Stimulated activated CD4-positive, alpha-beta T cell treated with anti-CD3 and anti-CD28 coated beads, Interleukin-12 subunit alpha, Interleukin-12 subunit beta, amount 100 ng/mL, for 48 hours (primary cell): ENCODE results near the gene GSK3A.
A peak's percentile ranks its signal among the peaks of the same experiment; 100 is the strongest.
"Not testable (repeated sequence)": the region's sequence is repeated elsewhere in the genome, so short reads cannot be mapped to it uniquely, and the experiment has no call there.

Source experiments
- DNase-seq, 3 donors: peaks; one replicate each; pipeline ENCODE4 v3.0.0-alpha.2; 2020; ENCODE audit warnings: low read depth in 2 of 3, low spot score in 1 of 3

Gene GSK3A

DNA sequence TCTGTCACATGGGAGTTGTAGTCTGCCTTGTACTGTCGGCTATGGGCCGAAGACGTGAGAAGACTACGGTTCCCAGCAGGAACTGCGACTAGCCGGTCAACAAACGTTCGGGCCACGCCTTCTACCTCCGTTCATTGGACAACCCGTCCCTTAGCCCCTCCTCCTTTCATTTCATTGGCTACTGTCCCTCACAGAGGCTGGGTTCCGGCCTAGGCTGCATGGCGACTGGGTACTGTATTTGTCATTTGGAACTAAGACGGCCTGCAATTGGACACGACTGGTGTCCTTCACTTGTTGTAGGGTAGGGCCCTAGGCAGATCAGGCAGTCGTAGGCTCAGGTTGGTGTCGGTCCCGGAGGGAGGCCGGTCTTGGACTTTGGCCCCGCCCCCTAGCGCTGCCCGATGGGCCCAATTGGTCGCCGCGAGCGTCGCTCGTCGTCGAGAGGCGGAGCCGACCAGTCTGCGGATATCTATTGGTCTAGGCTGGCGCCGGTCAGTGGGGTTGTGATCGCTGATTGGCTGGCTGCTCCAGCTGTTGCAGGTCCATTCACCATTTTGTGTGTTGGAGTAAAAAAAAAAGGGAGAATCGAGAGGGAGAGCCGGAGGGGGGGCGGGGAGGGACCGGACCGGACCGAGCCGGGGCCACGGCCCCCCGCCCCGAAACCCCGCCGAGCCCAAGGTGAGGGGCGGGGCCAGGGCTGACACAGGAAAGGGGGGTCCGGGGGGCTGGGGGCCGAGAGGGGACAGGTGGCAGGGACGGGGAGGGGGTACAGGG, 26.5 kb upstream of the GSK3A start, which contains the start of gene CIC:
CIC (plus strand) TSS at position 549 of the 774 bp plus-strand sequence. CDS start 2,532 bp downstream, outside the sequence.
- DNase-seq, result peak; percentile 98 to 99 (median 99)

DNA sequence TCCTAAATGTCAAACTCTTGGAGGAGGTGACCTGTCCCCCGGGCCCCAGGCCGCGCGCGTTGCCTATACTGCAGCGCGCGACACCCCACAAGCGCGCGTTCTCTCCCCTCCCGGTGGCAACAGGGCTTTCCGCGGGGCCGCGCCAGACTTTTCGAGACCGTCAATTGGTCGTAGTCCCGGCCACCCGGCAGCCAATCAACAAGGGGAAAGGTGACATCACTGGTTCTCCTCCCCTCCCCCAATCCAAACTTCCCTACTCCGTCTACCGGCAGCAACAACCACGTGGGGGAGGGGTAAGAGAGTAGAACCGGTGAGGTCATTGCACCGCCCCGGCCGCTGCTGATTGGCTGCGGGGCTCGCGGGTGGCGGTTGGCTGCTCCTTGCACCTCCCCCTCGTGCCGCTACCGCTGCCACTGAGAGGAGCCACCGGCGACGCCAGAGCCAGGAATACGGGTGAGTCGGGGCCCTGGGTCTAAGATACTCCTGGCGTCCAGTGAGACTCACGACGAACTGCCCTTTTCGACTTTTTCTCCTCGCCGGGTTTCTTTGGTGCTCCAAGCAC, 25.8 kb upstream of the GSK3A start:
- peak; percentile 97 to 99 (median 98) for DNase-seq

DNA sequence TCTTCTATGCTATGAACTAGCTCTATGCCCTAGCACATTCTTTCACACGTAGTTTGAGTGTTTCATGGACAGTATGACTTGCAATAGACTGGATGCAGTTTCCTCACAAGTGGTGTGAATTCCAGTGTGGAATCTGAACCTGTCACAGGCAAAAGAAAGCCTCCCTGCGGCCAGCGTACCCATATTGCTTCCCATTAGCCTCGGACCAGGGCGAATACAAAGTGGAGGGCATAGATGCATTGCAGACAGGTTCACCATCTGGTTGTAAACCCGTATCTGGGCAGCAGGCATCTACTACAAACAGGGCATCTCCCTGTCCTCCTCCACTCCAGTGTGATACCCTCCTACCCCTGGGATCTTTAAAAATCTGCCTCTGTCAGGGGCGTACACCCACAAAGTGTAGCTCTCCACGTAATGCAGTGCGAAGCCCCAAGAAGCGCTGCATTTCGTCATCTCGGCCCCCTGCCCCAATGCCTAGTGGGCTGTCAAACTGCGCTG, 25.3 kb upstream of the GSK3A start:
- DNase-seq, result no peak

DNA sequence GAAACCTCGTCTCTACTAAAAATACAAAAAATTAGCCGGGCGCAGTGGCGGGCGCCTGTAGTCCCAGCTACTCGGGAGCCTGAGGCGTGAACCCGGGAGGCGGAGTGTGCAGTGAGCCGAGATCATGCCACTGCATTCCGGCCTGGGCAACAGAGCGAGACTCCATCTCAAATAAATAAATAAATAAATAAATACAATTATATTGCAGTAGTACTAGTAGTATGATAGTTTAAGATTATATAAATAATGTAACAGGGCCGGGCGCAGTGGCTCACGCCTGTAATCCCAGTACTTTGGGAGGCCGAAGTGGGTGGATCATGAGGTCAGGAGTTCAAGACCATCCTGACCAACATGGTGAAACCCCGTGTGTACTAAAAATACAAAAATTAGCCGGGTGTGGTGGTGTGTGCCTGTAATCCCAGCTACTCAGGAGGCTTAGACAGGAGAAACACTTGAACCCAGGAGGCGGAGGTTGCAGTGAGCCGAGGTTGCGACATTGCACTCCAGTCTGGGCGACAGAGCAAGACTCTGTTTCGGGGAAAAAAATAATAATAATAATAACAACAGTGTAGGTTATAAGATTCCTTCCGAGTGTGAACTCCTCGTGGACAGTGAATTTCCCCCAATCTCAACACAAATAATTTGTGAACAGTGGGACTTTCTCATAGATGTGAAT, 24.7 kb upstream of the GSK3A start:
- DNase-seq, result not testable (repeated sequence)

DNA sequence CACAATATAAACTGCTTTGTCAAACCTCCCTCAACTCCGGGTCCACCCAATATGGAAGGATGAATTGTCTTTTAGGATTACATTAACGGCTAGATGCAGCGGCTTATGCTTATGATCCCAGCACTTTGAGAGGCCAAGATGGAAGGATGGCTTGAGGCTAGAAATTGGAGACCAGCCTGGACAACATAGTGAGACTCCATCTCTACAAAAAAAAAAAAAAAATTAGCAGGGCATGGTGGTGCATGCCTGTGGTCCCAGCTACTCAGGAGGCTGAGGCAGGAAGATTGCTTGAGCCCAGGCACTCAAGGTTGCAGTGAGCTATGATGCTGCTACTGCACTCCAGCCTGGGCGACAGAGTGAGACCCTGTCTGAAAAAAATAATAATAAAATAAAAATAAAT, 23.7 kb upstream of the GSK3A start:
- not testable (repeated sequence) for DNase-seq

DNA sequence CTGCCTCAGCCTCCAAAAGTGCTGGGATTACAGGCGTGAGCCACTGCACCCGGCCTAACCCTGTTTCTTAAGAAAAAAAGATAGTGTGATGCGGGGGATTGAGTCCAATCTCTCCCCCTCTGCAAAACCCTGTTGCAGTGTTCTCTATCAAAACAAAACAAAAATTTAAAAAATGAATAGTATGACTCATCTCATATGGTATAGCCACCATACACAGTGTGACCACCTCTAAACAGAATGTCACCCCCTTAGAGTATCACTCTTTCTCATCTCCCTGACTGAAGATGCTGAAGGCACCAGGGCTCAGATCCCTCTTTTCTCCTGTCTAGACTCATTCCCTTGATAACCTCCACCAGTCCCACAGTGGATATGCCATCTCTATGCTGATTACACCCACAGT, 19.4 kb upstream of the GSK3A start:
- no peak for DNase-seq

DNA sequence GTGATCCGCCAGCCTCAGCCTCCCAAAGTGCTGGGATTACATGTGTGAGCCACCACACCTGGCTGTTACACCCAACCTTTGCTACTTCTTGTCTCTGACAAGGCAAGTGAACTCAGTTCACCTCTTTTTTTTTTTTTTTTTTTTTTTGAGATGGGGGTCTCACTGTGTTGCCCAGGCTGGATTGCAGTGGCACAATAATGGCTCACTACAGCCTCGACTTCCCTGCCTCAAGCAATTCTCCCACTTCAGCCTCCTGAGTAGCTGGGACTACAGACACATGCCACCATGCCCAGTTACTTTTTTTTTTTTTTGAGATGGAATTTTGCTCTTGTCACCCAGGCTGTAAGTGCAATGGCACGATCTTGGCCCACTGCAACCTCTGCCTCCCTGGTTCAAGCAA, 15.4 kb upstream of the GSK3A start:
- not testable (repeated sequence) for DNase-seq

DNA sequence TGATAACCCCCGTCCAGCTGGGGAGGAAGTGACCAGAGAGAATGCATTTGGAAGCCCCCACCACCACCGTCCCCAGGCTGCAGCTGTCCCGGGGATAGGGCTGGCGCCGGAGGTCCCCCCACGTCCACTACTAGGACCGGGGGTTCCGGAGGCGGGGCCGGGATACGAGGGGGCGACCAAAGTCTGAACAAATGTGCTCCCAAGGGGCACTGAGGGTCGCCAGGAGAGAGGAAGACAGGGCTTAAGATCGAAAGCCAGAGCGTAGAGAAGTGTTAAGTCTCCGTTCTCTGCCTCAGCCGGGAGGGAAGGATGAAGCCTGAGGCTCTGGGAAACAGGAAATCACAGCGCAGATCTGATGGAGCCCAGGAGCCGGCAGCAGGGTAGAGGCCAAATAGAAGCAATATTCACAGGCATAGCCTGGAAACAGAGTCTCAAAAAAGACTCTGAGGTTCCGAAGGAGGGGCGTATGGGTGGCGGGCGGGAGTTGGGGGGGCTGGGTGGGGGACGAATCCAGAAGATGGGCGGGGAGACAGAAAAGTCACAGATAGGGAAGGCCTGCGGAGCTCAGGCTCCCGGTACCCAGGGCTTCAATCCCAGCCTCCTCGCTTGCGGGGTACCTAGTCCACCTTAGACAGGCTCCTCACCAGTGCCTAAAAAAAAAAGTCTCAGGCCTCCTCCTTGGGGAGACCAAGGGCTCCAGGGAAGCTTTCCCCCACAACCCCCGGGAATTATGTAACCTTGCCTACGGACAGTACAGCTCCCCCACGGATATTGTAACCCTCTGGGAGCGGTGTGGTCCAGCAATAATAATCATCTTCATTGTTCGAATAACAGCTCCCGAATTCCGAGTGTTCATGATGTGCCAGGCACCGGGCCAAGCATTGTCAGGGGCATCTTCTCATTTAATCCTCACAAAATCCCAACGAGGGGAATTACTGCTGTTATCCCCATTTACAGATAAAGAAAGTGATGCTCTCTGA, 13.7 kb upstream of the GSK3A start:
- no peak for DNase-seq

DNA sequence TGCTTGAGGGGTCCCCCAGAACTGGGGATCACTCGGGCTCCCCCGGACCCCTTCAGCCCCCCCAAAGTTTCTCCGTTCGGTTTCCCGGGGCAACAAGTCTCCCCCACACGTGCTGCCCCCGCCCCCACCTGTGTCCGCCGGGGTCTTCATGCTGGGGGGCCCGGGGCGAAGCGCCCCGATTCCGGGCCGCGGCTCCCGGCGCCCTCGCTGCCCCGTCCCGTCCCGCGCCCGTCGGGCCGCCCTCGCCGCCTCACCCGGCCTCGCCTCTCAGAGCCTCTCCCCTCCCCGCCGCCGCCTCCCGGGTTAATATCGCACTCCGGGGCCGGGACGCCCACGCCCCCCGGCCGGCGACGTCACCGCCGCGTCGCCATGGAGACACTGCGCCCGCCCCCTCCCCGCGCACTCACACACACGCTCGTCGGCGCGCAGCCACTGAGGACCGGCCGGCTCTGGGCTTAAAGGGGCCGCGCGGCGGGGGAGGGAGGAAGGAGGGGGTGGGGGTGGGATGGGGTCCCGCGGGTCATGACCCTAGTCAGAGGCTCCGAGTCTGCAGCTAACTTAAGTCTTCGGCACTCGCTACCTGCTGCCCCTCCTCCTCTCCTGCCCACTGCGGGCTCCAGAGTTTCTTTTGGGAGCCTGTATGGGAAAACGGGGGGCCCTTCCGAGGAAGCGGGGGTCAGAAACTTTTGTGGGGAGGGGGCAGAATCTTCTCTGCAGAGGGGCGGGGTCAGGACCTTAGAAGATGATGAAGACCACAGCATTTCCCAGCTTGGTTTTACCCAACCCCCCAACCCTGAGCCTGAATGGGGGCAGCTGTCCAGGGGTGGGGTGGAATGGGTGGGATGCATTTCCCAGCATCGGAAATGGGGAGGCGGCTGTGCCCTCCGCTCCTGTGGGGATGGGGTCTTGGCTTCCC, 12.7 kb upstream of the GSK3A start, which contains the start of gene ERF:
ERF (minus strand) TSS at position 279 of the 916 bp plus-strand sequence; CDS start at position 150, 129 bp downstream.
- DNase-seq, result peak; percentile 88 to 91 (median 91)

DNA sequence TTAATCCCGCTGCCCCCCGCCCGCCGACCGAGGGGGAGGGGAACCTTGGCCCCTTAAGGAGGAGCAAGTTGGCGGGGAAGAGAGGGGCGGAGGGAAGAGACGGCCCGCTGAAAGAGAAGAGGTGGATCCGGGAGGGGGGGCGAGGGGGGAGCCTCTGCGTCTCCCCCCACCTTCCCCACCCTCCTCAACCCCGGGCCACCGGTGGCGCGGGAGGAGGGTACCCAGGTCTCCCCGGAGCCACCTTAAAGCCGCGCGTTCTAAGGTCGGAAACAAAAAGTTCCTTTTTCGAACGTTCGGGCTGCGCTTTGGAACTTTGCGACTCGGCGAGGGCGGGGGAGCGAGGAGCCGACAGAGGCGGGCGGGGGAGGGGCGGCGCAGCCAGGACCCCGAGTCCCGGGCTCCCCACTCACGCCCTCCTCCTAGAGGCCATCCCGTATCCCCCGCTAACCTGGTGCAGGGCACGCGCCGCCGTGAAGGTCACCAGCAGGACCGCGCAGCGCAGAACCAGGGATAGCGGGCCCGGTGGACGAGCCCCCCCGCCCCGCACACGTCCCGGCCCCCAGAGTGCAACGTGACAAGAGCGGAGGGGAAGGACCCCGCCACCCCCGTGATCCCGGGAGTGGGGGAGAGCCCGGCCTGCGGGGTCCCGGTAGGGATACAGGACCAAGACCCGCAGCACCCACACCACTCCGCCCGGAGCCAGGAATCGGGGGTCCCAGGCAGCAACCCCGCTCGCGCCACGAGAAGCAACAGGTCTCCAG, 11.9 kb upstream of the GSK3A start:
- DNase-seq, result peak in 2 of 3 donors; percentile 65 to 67

DNA sequence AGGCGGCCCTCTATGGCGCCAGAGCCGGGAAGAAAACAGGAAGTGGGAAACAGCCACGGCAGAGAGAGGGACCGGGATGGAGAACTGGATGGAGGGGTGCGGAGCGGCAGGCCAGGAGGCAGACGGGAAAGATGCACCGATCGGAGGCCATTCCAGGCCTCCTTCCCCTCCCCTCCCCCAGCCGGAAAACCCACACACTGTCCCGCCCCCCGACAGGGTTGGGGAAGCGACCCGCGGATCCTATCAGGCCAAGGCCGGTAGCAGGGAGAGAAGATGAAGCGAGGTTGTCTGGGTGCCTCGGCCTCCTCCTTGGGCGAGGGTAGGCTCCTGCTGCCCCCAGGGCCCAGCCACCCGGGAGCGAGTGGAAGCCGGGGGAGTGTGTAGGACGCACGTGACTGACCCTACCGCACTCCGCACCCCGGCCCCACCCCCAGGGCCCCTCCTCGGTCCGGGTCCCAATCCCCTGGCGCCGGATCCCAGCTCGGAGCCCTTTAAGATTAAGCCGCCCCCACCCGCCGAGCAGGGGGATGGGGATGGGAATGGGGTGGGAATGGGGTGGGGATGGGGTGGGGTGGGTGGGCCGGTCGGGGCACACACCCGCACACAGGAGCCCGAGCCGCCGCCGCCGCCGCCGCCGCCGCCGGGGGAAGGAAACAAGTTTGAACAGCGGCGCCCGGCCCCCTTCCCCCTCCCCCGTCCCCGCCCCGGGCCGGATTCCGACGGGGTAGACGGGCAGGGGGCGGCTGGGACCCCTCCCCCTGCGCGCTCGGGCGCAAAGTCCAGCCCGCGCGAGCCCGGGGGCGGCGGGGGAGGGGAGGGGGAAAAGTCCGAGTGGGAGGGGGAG, 11.1 kb upstream of the GSK3A start:
- peak in 2 of 3 donors; percentile 42 to 62 for DNase-seq

DNA sequence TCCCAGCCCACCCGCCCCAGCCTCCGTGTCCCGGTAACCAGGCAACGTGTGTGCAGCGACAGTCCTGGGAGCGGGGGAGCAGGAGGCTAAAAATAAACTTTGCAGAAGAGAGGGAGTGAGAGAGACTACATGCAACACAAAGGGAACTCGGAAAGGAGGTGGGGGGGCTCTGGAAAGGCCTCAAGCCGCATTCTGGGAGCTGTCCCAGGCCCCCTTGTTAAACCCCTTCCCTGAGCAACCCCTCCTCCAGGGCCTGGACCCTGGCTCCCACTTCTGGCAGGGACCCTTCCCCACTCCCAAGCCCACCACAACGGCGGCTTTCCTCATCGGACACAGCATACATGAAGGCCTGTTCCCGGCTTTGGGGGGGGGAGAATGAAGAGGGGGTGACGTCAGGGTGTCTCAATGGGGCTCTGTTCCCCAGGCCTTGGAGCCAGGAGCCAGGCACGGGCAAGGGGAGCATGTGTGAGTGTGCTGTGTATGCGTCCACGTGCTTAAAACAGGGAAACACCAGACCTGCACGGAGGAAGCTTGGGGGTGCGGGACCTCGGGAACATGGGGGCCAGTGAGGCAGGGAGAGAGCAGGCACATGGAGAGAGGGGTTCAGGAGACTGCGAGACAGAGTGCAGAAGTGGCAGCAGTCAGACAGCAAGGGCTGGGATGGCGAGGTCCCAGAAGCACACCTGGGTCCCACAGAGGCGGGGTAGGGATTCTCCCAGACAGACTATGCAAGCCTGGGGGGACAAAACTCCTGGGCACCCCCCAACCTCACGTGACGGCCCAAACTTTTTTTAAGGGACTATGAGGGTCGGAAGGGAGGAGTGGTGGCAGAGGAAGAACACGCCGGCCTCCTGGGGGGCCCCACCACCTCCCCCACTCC, 10.2 kb upstream of the GSK3A start:
- no peak for DNase-seq

DNA sequence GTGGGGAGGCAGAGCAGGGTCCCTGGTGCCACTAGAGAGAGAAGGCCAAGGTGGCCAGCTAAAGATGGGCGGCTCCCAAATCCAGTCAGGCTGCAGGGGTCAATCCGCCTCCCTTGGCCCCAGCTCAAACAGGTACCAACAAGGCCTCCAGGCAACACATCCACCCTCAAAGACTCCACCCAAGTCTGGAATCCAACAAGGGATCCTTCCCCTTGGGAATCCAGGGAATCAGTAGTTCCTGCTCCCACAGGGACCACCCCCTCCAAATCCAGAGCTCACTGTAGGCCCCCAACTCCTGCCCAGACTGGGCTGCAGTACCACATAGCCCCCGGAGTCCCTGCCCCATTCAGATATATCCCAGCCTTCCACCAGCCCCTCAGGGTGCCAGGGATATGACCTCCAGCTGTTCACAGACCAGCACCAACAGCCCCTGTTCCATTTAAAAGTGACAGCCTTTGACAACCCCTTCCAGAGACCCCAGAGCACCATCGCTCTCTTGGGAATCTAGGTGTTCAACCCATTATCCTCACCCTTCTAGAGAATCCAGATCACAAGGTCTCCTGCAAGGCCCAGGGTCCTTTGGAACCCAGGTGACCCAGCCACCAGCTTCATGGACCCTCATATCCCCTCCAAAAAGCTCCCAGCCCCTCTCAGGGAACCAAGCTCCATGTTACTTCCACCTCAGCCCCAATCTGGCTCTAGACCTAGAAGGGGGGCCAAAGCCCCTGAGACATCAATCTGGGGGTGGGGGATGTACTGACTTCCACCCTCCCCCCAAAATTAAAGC, 9.4 kb upstream of the GSK3A start:
- DNase-seq, result no peak

DNA sequence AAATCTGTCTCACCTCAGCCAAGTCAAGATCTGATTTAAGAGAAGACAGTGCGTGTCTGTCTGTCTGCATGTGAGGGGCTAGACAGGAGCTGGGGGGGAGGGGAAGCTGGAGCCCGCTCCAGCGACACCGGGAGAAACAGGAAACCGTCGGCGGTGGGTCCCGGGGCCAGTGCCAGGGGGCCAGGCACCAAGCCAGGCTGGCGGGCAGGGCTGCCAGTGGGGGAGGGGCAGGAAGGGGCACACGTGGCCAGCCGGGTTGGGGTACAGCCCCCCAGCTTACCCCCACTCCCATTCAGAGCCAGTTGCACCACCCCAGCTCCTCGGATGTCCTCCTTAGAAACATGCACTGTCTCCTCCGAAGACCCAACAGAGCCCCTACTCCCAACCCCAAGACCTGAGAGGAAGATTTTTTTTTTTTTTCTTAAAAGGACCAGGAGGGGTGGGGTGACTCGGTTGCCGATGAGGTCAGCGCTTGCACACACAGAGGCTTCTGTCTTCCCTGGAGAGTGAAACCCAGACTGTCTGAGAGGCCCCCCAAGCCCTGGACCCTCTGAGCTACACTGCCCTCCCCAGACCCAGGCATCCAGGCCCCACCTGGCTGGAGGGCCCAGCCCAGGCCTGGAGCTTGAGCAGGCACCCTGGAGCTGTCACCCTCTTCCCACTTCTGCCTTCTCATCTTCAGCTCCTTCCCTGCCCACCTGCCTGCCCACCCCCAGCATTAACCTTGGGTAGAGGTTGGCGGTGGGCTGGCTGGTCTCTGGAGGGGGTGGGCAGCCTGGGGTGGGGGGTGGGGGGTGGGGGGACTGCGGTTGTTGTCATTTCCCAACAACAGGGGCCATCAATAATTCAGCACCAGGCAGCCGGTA, 8.5 kb upstream of the GSK3A start:
- no peak for DNase-seq

DNA sequence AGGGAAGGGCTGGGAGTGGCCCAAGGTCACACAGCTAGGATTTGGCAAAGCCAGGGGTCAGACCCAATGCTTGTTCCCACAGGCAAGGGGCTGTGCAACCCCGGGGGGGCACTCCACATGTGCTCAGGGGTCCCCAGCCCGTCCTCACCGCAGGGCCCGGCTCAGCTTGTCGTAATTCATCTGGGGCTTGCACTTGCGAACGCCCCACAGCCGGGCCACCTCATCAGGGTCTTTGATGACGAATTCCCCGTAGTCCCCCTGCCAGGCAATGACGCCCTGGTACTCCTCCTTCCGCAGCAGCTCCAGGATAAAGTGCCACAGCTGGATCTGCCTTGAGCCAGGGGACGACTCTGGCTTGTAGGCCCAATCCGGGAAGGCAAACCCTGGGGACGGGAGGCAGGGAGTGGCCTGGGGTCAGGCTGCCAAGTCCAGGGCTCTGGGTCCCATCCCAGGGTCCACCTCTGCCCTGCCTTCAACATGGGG, 7.8 kb upstream of the GSK3A start:
- DNase-seq, result no peak
